HepG2 (cell line): Measurements from ENCODE around the gene ENTPD1. TPM values are rescaled to one million over a fixed set of nuclear protein-coding genes. Genes with fewer than 3 reads are reported as not detected.
A peak's percentile ranks its signal among the peaks of the same experiment; 100 is the strongest.

Source experiments
- ARNT ChIP-seq: fragments of 450-650 bp; IDR thresholded peaks from 2 replicates; pipeline ENCODE4 v1.6.1; 2017
- FOSL2 ChIP-seq: sonication (generic); formaldehyde crosslinking; IDR thresholded peaks from 2 replicates; pipeline ENCODE4 v1.4.0; 2020; ENCODE audit warnings: missing genetic modification reagents
- FOXA1 ChIP-seq, 2 experiments: fragments of 450-650 bp in 1 of 2; sonication (generic) in 1 of 2; formaldehyde crosslinking in 1 of 2; IDR thresholded peaks; 2 replicates each; pipeline versions ENCODE4 v1.4.0 to v1.6.1; 2016 to 2020; ENCODE audit warnings: missing genetic modification reagents in 1 of 2
- HDAC2 ChIP-seq: sonication (generic); formaldehyde crosslinking; IDR thresholded peaks from 2 replicates; pipeline ENCODE4 v1.4.0; 2020; ENCODE audit warnings: missing genetic modification reagents
- HNF4G ChIP-seq, 2 experiments: sonication (generic) in 1 of 2; formaldehyde crosslinking in 1 of 2; IDR thresholded peaks; 2 replicates each; pipeline versions ENCODE4 v1.4.0 to v1.6.1; 2011 to 2020; ENCODE audit warnings: borderline replicate concordance in 2 of 2, low read depth in 2 of 2, mild to moderate bottlenecking in 2 of 2, low read length in 1 of 2, missing genetic modification reagents in 1 of 2, moderate library complexity in 1 of 2
- ISL2 ChIP-seq: sonication (generic); formaldehyde crosslinking; IDR thresholded peaks from 2 replicates; pipeline ENCODE4 v1.5.0; 2020; ENCODE audit warnings: missing genetic modification reagents
- MIER3 ChIP-seq: IDR thresholded peaks from 2 replicates; pipeline ENCODE4 v1.6.1; 2016; ENCODE audit warnings: missing compliant biosample characterization, borderline replicate concordance
- MIXL1 ChIP-seq: IDR thresholded peaks from 2 replicates; pipeline ENCODE4 v1.6.1; 2016
- NR2F6 ChIP-seq, 2 experiments: IDR thresholded peaks; 2 replicates each; pipeline ENCODE4 v1.6.1; 2016; ENCODE audit warnings: antibody characterized with exemption in 1 of 2, mild to moderate bottlenecking in 1 of 2
- PRDM15 ChIP-seq: sonication (generic); formaldehyde crosslinking; IDR thresholded peaks from 2 replicates; pipeline ENCODE4 v1.4.0; 2020; ENCODE audit warnings: missing genetic modification reagents
- PREB ChIP-seq: sonication (generic); formaldehyde crosslinking; IDR thresholded peaks from 2 replicates; pipeline ENCODE4 v1.4.0; 2020; ENCODE audit warnings: missing genetic modification reagents
- RARA ChIP-seq: IDR thresholded peaks from 2 replicates; pipeline ENCODE4 v1.6.1; 2016; ENCODE audit warnings: missing genetic modification reagents, missing compliant biosample characterization
- ZFP36L1 ChIP-seq: sonication (generic); formaldehyde crosslinking; IDR thresholded peaks from 2 replicates; pipeline ENCODE4 v1.8.0; 2022; ENCODE audit warnings: mild to moderate bottlenecking, missing genetic modification reagents, moderate library complexity
- ZMAT3 ChIP-seq: sonication (generic); formaldehyde crosslinking; conservative IDR thresholded peaks from 2 replicates; pipeline ENCODE4 v1.7.0; 2021; ENCODE audit warnings: missing genetic modification reagents
- ZNF264 ChIP-seq: sonication (generic); formaldehyde crosslinking; IDR thresholded peaks from 2 replicates; pipeline ENCODE4 v1.4.0; 2020; ENCODE audit warnings: missing genetic modification reagents
- ZNF496 ChIP-seq: sonication (generic); formaldehyde crosslinking; IDR thresholded peaks from 2 replicates; pipeline ENCODE4 v1.8.1; 2023; ENCODE audit warnings: mild to moderate bottlenecking, moderate library complexity, missing genetic modification reagents; ENCODE audit not compliant: insufficient replicate concordance
- ZNF503 ChIP-seq: sonication (generic); formaldehyde crosslinking; IDR thresholded peaks from 2 replicates; pipeline ENCODE4 v1.4.0; 2020; ENCODE audit warnings: missing genetic modification reagents
- ZNF543 ChIP-seq: sonication (generic); formaldehyde crosslinking; IDR thresholded peaks from 2 replicates; pipeline ENCODE4 v1.4.0; 2020; ENCODE audit warnings: mild to moderate bottlenecking, missing genetic modification reagents
- ZNF619 ChIP-seq: sonication (generic); formaldehyde crosslinking; IDR thresholded peaks from 2 replicates; pipeline ENCODE4 v1.4.0; 2020; ENCODE audit warnings: mild to moderate bottlenecking, missing genetic modification reagents
- ZNF800 ChIP-seq: sonication (generic); formaldehyde crosslinking; IDR thresholded peaks from 2 replicates; pipeline ENCODE4 v1.4.0; 2020; ENCODE audit warnings: missing genetic modification reagents
- polyA plus RNA-seq, 8 experiments: library from polyadenylated mRNA; depleted of rRNA in 3 of 8; stranded (reverse) in 7 of 8; unstranded in 1 of 8; fragments of >200 nt; fragmentation: Illumina TruSeq in 4 of 8; extraction: Trizol in 4 of 8; gene quantifications; 2 replicates each; pipeline versions ENCODE4 v1.2.1 to v1.2.3, GENCODE V29; 2011 to 2016; ENCODE audit warnings: low read depth in 4 of 8, missing spikeins in 1 of 8, mixed read lengths in 1 of 8; ENCODE audit not compliant: insufficient read depth in 1 of 8
- total RNA-seq, 5 experiments: library from RNA; depleted of rRNA; stranded (reverse); fragments of >200 nt; fragmentation: Illumina TruSeq; extraction: Trizol; gene quantifications; 2 replicates each; pipeline ENCODE4 v1.2.3, GENCODE V29; 2016; ENCODE audit warnings: low read depth in 1 of 5

The ENTPD1 gene
- total and polyA plus RNA-seq, 2 of the 13 experiments (the other 11 are each of a cell fraction or from before 2014, with no cell fraction given), result 0.07 TPM

- TF ChIP-seq PRDM15 (no peak), ZFP36L1 (no peak), HDAC2 (CRISPR knock-in tag) (peak; percentile 56), MIXL1 (CRISPR knock-in tag) (peak; percentile 18; the same call in 1 of the 2 replicates), ZNF264 (CRISPR knock-in tag) (peak; percentile 76; the same call in 1 of the 2 replicates), RARA (CRISPR knock-in tag) (0 out of 2 replicates have a peak, but pooled peaks have one; percentile 18), ZNF543 (no peak), MIER3 (CRISPR knock-in tag) (0 out of 2 replicates have a peak, but pooled peaks have one; percentile 50), ARNT (no peak), ISL2 (CRISPR knock-in tag) (peak; percentile 50; the same call in 1 of the 2 replicates), NR2F6 (IDR thresholded peaks at IDR 0.05) (0 out of 2 replicates have a peak, but pooled peaks have one; percentile 30), NR2F6 (CRISPR knock-in tag; IDR thresholded peaks at IDR 0.05) (peak; percentile 24; the same call in 1 of the 2 replicates), PREB (no peak), ZNF496 (CRISPR knock-in tag) (no peak), ZMAT3 (0 out of 2 replicates have a peak, but pooled peaks have one; percentile 14), HNF4G (IDR thresholded peaks at IDR 0.05; ENCODE audit: borderline replicate concordance, low read depth, low read length) (peak; percentile 50; the same call in 1 of the 2 replicates), HNF4G (CRISPR knock-in tag; IDR thresholded peaks at IDR 0.05; ENCODE audit: borderline replicate concordance, low read depth) (peak; percentile 41; the same call in 1 of the 2 replicates), FOSL2 (peak; percentile 44; the same call in 1 of the 2 replicates), ZNF800 (CRISPR knock-in tag) (0 out of 2 replicates have a peak, but pooled peaks have one; percentile 22), FOXA1 (IDR thresholded peaks at IDR 0.05) (no peak), FOXA1 (CRISPR knock-in tag; IDR thresholded peaks at IDR 0.05) (peak; percentile 83), ZNF503 (CRISPR knock-in tag) (0 out of 2 replicates have a peak, but pooled peaks have one; percentile 47), ZNF619 (CRISPR knock-in tag) (no peak)
Measured at GRCh38 chr10:95836610-95837355, 80.8 kb downstream of the ENTPD1 start (continued).
